NOMO-1 treated with dmso at 0.1 percent for 144 hours (cell line): ENCODE results near the gene ZNF512B.
"Not testable (repeated sequence)": the region's sequence is repeated elsewhere in the genome, so short reads cannot be mapped to it uniquely, and the experiment has no call there.

Source experiments
- DNase-seq: peaks from one replicate; lab custom pipeline; 2025; ENCODE audit not compliant: unreplicated experiment; lab: John Stamatoyannopoulos, UW

Gene ZNF512B

GRCh38 chr20:63969838-63970713, at the start of gene ZNF512B:
Gene ZNF512B, minus strand, starts transcription at chr20:63969930. Its CDS starts 1,980 bp downstream, at chr20:63967950.
- no peak for DNase-seq

- no peak for DNase-seq
These were observed 45.9 kb upstream of the ZNF512B start for GRCh38 chr20:64015635-64016034.

GRCh38 chr20:64012385-64013154, 42.8 kb upstream of the ZNF512B start:
- not testable (repeated sequence) for DNase-seq

- no peak for DNase-seq
These were observed 41.6 kb upstream of the ZNF512B start for GRCh38 chr20:64011366-64011779.

GRCh38 chr20:64010711-64011237, 41.0 kb upstream of the ZNF512B start:
- DNase-seq = no peak

- DNase-seq = no peak
These were observed 40.2 kb upstream of the ZNF512B start for GRCh38 chr20:64009811-64010387.

- no peak for DNase-seq
These were observed 37.2 kb upstream of the ZNF512B start for GRCh38 chr20:64006902-64007301.

- no peak for DNase-seq
These were observed 36.8 kb upstream of the ZNF512B start for GRCh38 chr20:64006490-64006889.

GRCh38 chr20:64005394-64005793, 35.7 kb upstream of the ZNF512B start:
- DNase-seq = no peak

GRCh38 chr20:64003960-64004725, 34.4 kb upstream of the ZNF512B start:
- no peak for DNase-seq

- no peak for DNase-seq
These were observed 31.9 kb upstream of the ZNF512B start for GRCh38 chr20:64001607-64002011.

GRCh38 chr20:64000906-64001305, 31.2 kb upstream of the ZNF512B start:
- DNase-seq = no peak

GRCh38 chr20:63982937-63983336, 13.2 kb upstream of the ZNF512B start:
- no peak for DNase-seq

GRCh38 chr20:63980806-63981728, 11.3 kb upstream of the ZNF512B start, which contains the start of gene PRPF6:
Gene PRPF6, plus strand, starts transcription at chr20:63981132. Its CDS starts 114 bp downstream, at chr20:63981246.
- peak; percentile 98 for DNase-seq

GRCh38 chr20:63980317-63980805, 10.6 kb upstream of the ZNF512B start:
- DNase-seq = no peak

GRCh38 chr20:63979557-63980316, 10.0 kb upstream of the ZNF512B start, which contains the start of gene SAMD10:
Gene SAMD10, minus strand, starts transcription at chr20:63979642. Its CDS starts 175 bp downstream, at chr20:63979467.
- peak; percentile 62 for DNase-seq

GRCh38 chr20:63979229-63979556, 9.5 kb upstream of the ZNF512B start:
- no peak for DNase-seq
